ENCODE results near the gene CTBP2.

GRCh38 chr10:125208854-125209565 is 48.6 kb upstream of the CTBP2 start:
- TF ChIP-seq ZNF317 (CRISPR knock-in tag; IDR thresholded peaks at IDR 0.05) (no peak), ARHGAP35 (CRISPR knock-in tag; IDR thresholded peaks at IDR 0.05; ENCODE audit: borderline replicate concordance) (no peak), U2AF2 (IDR thresholded peaks at IDR 0.05; ENCODE audit: low read depth, low read length) (no peak), ZNF781 (CRISPR knock-in tag; IDR thresholded peaks at IDR 0.05; ENCODE audit: borderline replicate concordance, not compliant biosample characterization) (no peak), NR2C2 (CRISPR knock-in tag; IDR thresholded peaks at IDR 0.05; ENCODE audit: borderline replicate concordance) (no peak), LBX2 (CRISPR knock-in tag; IDR thresholded peaks at IDR 0.05; ENCODE audit: borderline replicate concordance) (no peak), PREB (CRISPR knock-in tag; IDR thresholded peaks at IDR 0.05) (no peak), EZH2 (conservative IDR thresholded peaks at IDR 0.05; ENCODE audit: low read depth, low read length) (no peak), SETDB1 (CRISPR knock-in tag; IDR thresholded peaks at IDR 0.05; ENCODE audit: borderline replicate concordance) (no peak), KDM5A (IDR thresholded peaks at IDR 0.05; ENCODE audit: borderline replicate concordance, low read length) (no peak), POLR2A (IDR thresholded peaks at IDR 0.05; ENCODE audit: insufficient read depth in 1 of 2, low read depth in 2 of 2, low read length in 2 of 2) (no peak)
- TF ChIP-seq, protein P1, sequence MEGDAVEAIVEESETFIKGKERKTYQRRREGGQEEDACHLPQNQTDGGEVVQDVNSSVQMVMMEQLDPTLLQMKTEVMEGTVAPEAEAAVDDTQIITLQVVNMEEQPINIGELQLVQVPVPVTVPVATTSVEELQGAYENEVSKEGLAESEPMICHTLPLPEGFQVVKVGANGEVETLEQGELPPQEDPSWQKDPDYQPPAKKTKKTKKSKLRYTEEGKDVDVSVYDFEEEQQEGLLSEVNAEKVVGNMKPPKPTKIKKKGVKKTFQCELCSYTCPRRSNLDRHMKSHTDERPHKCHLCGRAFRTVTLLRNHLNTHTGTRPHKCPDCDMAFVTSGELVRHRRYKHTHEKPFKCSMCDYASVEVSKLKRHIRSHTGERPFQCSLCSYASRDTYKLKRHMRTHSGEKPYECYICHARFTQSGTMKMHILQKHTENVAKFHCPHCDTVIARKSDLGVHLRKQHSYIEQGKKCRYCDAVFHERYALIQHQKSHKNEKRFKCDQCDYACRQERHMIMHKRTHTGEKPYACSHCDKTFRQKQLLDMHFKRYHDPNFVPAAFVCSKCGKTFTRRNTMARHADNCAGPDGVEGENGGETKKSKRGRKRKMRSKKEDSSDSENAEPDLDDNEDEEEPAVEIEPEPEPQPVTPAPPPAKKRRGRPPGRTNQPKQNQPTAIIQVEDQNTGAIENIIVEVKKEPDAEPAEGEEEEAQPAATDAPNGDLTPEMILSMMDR (CRISPR knock-in tag; IDR thresholded peaks at IDR 0.05): no peak
- TF ChIP-seq, protein P2, sequence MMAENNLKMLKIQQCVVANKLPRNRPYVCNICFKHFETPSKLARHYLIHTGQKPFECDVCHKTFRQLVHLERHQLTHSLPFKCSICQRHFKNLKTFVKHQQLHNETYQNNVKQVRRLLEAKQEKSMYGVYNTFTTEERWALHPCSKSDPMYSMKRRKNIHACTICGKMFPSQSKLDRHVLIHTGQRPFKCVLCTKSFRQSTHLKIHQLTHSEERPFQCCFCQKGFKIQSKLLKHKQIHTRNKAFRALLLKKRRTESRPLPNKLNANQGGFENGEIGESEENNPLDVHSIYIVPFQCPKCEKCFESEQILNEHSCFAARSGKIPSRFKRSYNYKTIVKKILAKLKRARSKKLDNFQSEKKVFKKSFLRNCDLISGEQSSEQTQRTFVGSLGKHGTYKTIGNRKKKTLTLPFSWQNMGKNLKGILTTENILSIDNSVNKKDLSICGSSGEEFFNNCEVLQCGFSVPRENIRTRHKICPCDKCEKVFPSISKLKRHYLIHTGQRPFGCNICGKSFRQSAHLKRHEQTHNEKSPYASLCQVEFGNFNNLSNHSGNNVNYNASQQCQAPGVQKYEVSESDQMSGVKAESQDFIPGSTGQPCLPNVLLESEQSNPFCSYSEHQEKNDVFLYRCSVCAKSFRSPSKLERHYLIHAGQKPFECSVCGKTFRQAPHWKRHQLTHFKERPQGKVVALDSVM (CRISPR knock-in tag; IDR thresholded peaks at IDR 0.05): no peak
- TF ChIP-seq, protein P3, sequence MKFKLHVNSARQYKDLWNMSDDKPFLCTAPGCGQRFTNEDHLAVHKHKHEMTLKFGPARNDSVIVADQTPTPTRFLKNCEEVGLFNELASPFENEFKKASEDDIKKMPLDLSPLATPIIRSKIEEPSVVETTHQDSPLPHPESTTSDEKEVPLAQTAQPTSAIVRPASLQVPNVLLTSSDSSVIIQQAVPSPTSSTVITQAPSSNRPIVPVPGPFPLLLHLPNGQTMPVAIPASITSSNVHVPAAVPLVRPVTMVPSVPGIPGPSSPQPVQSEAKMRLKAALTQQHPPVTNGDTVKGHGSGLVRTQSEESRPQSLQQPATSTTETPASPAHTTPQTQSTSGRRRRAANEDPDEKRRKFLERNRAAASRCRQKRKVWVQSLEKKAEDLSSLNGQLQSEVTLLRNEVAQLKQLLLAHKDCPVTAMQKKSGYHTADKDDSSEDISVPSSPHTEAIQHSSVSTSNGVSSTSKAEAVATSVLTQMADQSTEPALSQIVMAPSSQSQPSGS (CRISPR knock-in tag; IDR thresholded peaks at IDR 0.05): no peak

All from HepG2 (cell line).